ENCODE data around the gene GLRA1. TPM values are rescaled to one million over a fixed set of nuclear protein-coding genes. Genes with fewer than 3 reads are reported as not detected.
A peak's percentile ranks its signal among the peaks of the same experiment; 100 is the strongest.

Gene GLRA1
- total RNA-seq, 1 donor from 2014 or later = not detected

DNA sequence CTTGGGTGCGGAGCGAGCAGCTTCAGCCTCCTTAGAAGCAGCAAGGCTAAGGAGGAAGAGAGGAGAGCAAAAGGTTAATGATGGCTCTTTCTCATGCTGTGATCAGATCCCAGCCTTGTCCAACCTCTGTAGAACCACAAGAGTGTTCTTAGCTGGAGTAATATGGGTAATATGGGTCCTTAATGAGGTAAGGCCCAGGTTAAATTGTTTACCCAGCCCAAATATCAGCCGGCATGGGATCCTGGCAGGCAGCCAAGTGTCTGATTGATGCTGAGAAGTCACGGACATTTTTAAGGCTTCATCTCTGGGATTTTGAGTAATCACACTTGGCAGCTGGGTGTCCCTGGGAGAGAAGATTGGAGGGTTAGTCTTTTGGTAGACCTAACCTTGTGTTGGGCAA is 32.3 kb downstream of the GLRA1 start:
- TF ChIP-seq, protein P1, sequence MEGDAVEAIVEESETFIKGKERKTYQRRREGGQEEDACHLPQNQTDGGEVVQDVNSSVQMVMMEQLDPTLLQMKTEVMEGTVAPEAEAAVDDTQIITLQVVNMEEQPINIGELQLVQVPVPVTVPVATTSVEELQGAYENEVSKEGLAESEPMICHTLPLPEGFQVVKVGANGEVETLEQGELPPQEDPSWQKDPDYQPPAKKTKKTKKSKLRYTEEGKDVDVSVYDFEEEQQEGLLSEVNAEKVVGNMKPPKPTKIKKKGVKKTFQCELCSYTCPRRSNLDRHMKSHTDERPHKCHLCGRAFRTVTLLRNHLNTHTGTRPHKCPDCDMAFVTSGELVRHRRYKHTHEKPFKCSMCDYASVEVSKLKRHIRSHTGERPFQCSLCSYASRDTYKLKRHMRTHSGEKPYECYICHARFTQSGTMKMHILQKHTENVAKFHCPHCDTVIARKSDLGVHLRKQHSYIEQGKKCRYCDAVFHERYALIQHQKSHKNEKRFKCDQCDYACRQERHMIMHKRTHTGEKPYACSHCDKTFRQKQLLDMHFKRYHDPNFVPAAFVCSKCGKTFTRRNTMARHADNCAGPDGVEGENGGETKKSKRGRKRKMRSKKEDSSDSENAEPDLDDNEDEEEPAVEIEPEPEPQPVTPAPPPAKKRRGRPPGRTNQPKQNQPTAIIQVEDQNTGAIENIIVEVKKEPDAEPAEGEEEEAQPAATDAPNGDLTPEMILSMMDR (IDR thresholded peaks at IDR 0.05; ENCODE audit: unreplicated experiment) = no peak
- peaks cover 3% of the 10 kb centered on the region for H3K27me3 Mint-ChIP-seq
- no peak overlapping the region for H3K4me3 Mint-ChIP-seq (ENCODE audit: low read depth)
- no peaks in the 10 kb centered on the region for H3K9me3 Mint-ChIP-seq (ENCODE audit: low read depth)
- peaks cover 16% of the 10 kb centered on the region for H3K4me1 Mint-ChIP-seq (ENCODE audit: low read depth)
- DNase-seq (ENCODE audit: low spot score, unreplicated experiment) = no peak
- no peak overlapping the region for H3K27ac Mint-ChIP-seq
- H3K36me3 Mint-ChIP-seq (ENCODE audit: insufficient read depth) = no peaks in the 10 kb centered on the region

DNA sequence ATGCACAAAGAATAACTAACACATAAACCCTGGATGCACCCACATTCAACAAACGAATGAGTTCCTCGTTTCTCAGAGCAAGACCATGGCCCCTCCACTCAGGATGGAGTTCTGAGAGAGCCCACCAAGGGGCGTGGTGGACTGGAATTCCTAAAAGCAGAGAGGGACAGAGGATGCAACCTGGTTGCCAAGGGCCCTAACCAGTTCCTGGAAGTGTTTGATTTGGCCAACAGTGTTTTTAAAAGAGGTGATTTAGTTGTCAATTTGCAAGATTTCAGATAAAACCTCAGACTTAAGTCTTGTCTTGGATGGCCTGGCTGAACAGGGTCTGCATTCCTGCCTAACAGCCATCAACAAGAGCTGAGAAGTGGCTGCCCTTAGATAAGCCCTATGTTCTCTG is 34.4 kb downstream of the GLRA1 start:
- TF ChIP-seq, protein P1 (IDR thresholded peaks at IDR 0.05; ENCODE audit: unreplicated experiment) = peak; percentile 27
- no peak overlapping the region for H3K4me3 Mint-ChIP-seq (ENCODE audit: low read depth)
- H3K9me3 Mint-ChIP-seq (ENCODE audit: low read depth) = no peaks in the 10 kb centered on the region
- H3K27me3 Mint-ChIP-seq = peaks cover 4% of the 10 kb centered on the region
- H3K36me3 Mint-ChIP-seq (ENCODE audit: insufficient read depth) = no peaks in the 10 kb centered on the region
- peaks cover 18% of the 10 kb centered on the region for H3K4me1 Mint-ChIP-seq (ENCODE audit: low read depth)
- DNase-seq (ENCODE audit: low spot score, unreplicated experiment) = no peak
- H3K27ac Mint-ChIP-seq = no peak overlapping the region

DNA sequence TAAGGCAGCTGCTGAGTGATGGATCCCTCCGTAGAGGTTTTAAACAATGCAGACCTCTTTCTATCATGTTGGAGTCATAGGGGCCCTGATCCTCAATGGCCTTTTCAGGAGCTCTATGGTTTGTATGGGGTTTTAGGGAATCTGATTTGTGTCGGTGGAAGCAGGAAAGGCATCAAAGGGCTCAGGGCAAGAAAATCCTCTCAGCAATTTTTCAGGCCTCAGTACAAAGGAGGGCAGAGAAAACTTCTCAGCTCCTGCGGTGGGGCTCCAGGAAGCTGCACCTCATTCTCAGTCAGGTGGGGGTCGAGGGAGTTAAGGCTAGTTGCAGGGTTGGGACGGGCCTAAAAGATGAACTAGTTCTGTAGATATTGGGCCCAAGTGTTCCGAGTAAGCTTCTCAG is 35.0 kb downstream of the GLRA1 start:
- Mint-ChIP-seq H3K9me3 (ENCODE audit: low read depth) (no peaks in the 10 kb centered on the region), H3K27me3 (peaks cover 4% of the 10 kb centered on the region), H3K4me1 (ENCODE audit: low read depth) (peaks cover 19% of the 10 kb centered on the region), H3K4me3 (ENCODE audit: low read depth) (no peak overlapping the region), H3K36me3 (ENCODE audit: insufficient read depth) (no peaks in the 10 kb centered on the region), H3K27ac (no peak overlapping the region)
- DNase-seq (ENCODE audit: low spot score, unreplicated experiment) = no peak
- TF ChIP-seq, protein P1 (IDR thresholded peaks at IDR 0.05; ENCODE audit: unreplicated experiment) = no peak

DNA sequence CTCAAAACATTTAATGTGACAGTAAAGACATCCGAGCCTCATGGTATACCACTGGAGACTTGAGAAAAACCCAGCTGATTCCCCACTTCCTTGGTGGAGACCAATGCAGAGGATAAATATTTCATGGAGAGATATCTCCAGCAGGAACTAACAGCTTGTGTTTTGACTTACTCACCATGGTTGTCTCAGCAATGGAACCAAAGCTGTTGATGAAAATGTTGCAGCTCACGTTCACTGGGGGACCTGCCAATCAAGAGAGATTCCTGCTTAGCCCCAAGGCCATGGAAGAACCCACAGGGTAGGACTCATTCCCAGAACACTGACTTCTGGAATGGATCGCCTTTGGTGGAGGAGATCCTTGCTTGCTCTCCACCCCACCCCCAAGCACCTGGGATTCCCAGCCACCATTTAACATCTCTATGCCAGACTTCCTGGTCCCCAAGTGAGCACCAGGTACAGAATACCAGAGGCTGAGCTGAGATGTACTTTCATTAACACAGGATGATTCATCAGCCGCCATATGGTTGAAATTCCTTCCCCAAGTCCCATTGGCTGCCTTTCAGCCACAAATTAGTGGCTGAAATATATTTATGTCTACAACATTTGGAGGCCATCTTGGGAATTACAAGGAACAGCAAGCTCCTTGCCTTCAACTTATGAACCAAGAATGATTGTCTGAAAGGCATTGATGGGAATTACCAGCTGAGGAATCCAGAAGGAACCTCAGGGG is 37.9 kb downstream of the GLRA1 start:
- H3K27me3 Mint-ChIP-seq = peaks cover 4% of the 10 kb centered on the region
- no peak overlapping the region for H3K27ac Mint-ChIP-seq
- H3K4me3 Mint-ChIP-seq (ENCODE audit: low read depth) = no peak overlapping the region
- no peaks in the 10 kb centered on the region for H3K36me3 Mint-ChIP-seq (ENCODE audit: insufficient read depth)
- no peak for DNase-seq (ENCODE audit: low spot score, unreplicated experiment)
- TF ChIP-seq, protein P1 (IDR thresholded peaks at IDR 0.05; ENCODE audit: unreplicated experiment) = no peak
- no peaks in the 10 kb centered on the region for H3K9me3 Mint-ChIP-seq (ENCODE audit: low read depth)
- peaks cover 19% of the 10 kb centered on the region for H3K4me1 Mint-ChIP-seq (ENCODE audit: low read depth)

DNA sequence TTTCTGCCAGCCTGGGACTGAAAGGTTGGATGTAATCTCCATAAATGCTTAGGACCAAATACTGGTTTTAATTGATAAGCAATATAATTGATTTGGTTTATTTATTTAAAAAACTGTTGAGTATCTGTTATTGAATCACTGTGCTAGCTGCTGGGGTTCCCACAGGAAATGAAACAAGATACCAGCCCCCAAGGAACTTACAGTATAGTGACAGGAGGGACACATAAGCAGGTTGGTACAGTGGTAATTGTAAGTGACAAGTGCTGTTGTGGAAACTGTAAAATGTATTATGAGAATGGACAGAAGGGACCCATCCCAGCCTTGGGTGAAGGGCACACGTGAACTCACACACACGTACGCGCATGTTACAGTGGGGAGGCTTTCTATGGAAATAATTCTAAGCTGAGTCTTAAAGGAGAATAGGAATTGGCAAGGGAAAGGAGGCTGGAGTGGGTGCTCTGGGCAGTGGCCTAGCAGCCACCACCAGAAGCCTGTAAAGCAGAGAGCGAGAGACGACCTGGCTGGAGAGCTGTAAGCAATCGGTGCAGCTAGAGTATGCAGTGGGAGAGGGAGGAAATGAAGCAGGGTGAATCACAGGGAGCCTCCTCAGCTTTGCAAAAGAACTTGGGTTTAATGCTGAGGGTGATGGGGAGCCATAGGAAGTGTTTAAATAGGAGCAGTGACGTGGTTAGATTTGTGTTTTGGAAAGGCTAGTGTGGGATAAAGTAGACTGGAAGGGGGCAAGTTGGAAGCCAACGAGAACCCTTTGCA is 39.3 kb downstream of the GLRA1 start:
- TF ChIP-seq, protein P1 (IDR thresholded peaks at IDR 0.05; ENCODE audit: unreplicated experiment) = no peak
- Mint-ChIP-seq H3K9me3 (ENCODE audit: low read depth) (no peaks in the 10 kb centered on the region), H3K4me3 (ENCODE audit: low read depth) (no peak overlapping the region), H3K27me3 (peaks cover 4% of the 10 kb centered on the region), H3K36me3 (ENCODE audit: insufficient read depth) (no peaks in the 10 kb centered on the region), H3K27ac (no peak overlapping the region), H3K4me1 (ENCODE audit: low read depth) (peaks cover 11% of the 10 kb centered on the region)
- DNase-seq (ENCODE audit: low spot score, unreplicated experiment) = no peak

Data from progenitor cell of endocrine pancreas (in vitro differentiated cells).